ENCODE results near the gene PRODH2. TPM values are rescaled to one million over a fixed set of nuclear protein-coding genes. Genes with fewer than 3 reads are reported as not detected.

Gene PRODH2
- total and polyA plus RNA-seq, 2 of the 13 experiments (the other 11 are each of a cell fraction or from before 2014, with no cell fraction given): 86.7 to 118 TPM

GRCh38 chr19:35828692-35829301 lies 16.2 kb upstream of the PRODH2 start (continued):
- TF ChIP-seq ZXDC (CRISPR knock-in tag; IDR thresholded peaks at IDR 0.05) (peak; percentile 81; the same call in 1 of the 2 replicates), LRRFIP1 (CRISPR knock-in tag; conservative IDR thresholded peaks at IDR 0.05) (peak; percentile 96), ZNF501 (CRISPR knock-in tag; IDR thresholded peaks at IDR 0.05) (no peak), ZNF576 (CRISPR knock-in tag; IDR thresholded peaks at IDR 0.05) (no peak), MYNN (CRISPR knock-in tag; IDR thresholded peaks at IDR 0.05; ENCODE audit: low read depth) (peak; percentile 95; the same call in 1 of the 2 replicates), DPF2 (CRISPR knock-in tag; IDR thresholded peaks at IDR 0.05; ENCODE audit: borderline replicate concordance, low read depth) (no peak), DZIP1 (CRISPR knock-in tag; IDR thresholded peaks at IDR 0.05) (peak; percentile 90; the same call in 1 of the 2 replicates), KLF12 (CRISPR knock-in tag; IDR thresholded peaks at IDR 0.05; ENCODE audit: borderline replicate concordance) (peak; percentile 80; the same call in 1 of the 2 replicates), TEAD2 (CRISPR knock-in tag; IDR thresholded peaks at IDR 0.05) (peak; percentile 73; the same call in 1 of the 2 replicates), ZNF263 (CRISPR knock-in tag; IDR thresholded peaks at IDR 0.05) (peak; percentile 78), ESRRA (CRISPR knock-in tag; IDR thresholded peaks at IDR 0.05; ENCODE audit: low read depth) (no peak), U2AF1 (optimal IDR thresholded peaks at IDR 0.05; ENCODE audit: low read depth, low read length) (no peak), CREBL2 (CRISPR knock-in tag; IDR thresholded peaks at IDR 0.05; ENCODE audit: borderline replicate concordance) (0 out of 2 replicates have a peak, but pooled peaks have one; percentile 63), ZNF605 (CRISPR knock-in tag; IDR thresholded peaks at IDR 0.05) (peak; percentile 77; the same call in 1 of the 2 replicates), ARID2 (CRISPR knock-in tag; IDR thresholded peaks at IDR 0.05; ENCODE audit: borderline replicate concordance) (no peak), TEF (CRISPR knock-in tag; IDR thresholded peaks at IDR 0.05) (peak; percentile 85; the same call in 1 of the 2 replicates), ELF3 (CRISPR knock-in tag; IDR thresholded peaks at IDR 0.05) (peak; percentile 90), RFX5 (IDR thresholded peaks at IDR 0.05; ENCODE audit: low read depth, low read length) (no peak)
